NOMO-1 (cell line): Measurements from ENCODE around the gene ZFP1.
"Not testable (repeated sequence)": the region's sequence is repeated elsewhere in the genome, so short reads cannot be mapped to it uniquely, and the experiment has no call there.

Experiments used
- DNase-seq, 2 experiments: peaks; one replicate each; lab custom pipeline; 2025; ENCODE audit not compliant: unreplicated experiment in 2 of 2; lab: John Stamatoyannopoulos, UW

The ZFP1 gene

DNA sequence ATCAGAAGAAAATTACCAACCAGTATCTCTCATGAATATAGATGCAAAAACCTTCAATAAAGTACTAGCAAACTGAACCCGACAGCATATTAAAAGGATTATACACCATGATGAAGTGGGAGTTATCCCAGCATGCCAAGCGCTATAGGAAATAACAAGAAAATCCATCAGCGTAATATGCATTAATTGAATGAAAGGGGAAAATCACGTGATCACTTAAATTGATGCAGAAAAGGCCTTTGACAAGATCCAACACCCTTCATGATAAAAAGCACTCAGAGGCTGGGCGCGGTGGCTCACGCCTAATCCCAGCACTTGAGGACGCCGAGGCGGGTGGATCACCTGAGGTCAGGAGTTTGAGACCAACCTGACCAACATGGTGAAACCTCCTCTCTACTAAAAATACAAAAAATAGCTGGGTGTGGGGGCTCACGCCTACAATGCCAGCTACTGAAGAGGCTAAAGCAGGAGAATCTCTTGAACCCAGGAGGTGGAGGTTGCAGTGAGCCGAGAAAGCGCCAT lies 53.8 kb downstream of the ZFP1 start:
- DNase-seq = no peak

DNA sequence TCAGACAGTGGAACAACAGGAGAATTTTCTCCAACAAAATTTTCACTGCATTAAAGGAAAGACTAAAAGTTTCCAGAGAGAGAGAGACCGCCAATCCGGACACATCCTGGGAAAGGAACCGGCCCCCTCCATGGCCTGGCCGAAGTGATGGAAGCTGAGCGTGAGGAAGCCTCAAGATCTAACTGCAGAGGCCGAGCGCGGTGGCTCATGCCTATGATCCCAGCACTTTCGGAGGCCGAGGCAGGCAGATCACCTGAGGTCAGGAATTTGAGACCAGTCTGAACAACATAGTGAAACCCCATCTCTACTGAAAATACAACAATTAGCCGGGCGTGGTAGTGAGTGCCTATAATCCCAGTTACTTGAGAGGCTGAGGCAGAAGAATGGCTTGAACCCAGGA lies 54.8 kb downstream of the ZFP1 start:
- DNase-seq = no peak

DNA sequence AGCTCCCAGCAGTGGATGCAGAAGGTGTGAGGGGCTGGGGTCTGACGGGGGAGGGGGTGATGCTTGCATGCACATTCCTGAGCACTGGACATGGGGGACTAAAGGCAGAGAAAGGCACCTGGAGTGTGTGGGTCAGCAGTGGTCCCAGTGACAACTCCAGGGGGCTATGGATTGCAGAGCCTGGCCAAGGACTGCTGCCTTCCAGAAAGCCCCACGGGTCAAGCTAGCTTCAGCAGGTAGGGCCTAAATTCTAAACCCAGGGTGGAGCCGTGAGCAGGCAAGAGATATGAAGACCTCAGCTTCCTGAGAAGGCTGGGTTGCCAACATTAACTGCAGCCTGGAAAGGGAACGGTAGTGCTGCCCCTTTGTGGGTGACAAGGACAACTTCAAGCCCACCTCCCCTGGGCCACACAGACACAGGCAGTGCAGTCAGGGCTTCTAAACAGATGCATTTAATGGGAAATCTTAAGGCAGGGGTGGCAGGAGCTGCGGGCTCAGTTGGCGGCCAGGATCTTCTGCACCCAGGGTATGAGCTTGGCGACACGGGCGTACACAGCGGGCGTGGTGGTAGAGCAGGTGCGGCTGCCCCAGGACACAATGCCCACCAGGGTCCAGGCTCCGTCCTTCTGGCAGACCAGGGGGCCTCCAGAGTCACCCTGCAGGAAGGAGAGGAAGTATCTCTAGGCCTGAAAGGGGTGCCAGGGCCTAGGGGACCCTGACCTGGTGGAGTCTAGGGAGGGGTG lies 55.5 kb downstream of the ZFP1 start:
- no peak for DNase-seq

DNA sequence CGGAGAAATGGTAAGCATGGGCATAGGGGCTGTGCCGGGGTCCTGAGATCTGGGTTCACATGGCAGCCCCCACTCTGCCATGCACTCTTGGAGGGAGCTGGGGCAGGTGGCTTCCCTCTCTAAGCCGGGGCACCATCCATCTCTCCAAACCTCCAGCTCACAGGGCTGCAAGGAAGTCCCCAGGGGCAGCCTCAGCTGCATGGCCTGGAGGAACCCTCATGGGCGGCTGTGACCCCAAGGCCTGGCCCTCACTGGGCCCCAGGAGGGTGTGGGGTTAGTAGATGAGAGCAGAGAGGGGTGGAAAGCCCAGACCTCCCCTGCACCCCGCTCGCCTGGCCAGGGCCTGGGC lies 56.1 kb downstream of the ZFP1 start:
- DNase-seq = no peak

DNA sequence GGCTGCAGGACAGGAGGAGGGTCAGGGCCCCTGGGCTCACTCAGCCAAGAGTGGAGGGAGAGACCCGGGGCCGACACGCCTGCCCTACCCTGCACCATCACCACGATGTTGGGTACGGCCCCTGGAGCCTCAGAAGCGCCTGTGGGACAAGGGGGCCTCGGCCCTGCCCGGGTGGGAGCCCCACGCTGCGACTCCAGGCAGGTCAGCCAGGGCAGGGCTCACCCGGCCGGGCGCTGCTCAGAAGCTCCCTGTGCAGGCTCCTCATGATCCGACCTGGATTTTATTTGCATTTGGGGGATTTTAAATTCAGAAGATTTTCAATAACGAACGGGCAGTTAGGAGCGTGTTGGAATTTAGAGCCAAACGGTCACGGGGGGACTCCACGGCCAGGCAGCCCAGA lies 56.6 kb downstream of the ZFP1 start:
- DNase-seq = not testable (repeated sequence)

DNA sequence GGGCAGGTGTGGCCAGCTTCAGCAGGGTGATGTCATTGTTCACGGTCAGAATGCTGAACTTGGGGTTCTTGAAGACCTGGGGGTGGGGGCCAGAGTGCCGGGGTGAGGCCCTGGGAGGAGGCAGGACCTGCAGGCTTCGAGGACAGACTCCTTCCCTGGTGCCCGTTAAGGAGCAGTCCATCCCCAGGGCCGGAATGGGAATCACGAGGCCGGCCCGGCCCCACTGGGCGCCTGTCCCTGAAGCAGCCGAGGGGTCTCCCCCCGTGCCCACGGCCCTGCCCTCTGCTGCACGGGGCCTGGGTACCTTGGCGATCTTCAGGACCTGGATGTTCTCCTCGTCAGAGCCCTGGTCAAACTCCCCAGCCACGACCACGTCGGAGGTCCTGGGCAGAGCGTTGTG lies 57.1 kb downstream of the ZFP1 start:
- not testable (repeated sequence) for DNase-seq

DNA sequence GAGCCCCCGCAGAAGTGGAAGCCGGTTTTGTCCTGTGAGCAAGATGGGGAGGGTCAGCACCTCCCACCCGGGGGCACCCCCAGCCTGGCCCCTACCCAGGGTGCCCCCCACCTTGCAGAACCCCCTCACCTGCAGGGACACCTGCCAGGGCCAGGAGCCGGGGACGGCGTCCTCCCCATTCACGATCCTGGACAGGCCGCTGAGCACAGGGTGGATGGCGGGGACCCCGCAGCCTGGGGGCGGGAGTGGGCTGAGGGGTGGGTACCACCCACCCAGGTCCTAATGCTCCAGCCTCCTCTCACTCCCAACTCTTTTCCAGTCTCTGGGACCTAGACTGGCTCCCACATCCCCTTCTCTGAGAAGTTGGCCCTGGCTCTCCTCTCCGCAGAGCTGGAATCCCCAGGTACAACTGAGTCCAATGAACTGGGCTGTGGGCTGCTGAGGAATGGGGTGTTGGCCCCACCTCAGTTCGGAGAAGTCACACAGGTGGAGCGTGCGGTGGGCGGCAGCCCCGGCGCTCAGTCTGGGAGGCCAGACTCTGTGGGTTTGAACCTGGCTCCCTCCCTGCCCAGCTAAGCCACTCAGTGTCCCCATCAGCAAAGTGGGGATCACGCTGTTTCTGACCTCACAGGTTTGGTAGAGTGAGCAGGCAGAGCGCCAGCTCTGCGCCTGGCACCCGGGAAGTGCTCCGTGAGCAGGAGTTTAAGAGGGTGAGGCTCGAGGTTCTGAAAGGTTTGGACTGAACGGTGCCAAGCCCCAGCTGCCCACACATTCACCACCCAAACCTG lies 57.8 kb downstream of the ZFP1 start:
- not testable (repeated sequence) for DNase-seq

DNA sequence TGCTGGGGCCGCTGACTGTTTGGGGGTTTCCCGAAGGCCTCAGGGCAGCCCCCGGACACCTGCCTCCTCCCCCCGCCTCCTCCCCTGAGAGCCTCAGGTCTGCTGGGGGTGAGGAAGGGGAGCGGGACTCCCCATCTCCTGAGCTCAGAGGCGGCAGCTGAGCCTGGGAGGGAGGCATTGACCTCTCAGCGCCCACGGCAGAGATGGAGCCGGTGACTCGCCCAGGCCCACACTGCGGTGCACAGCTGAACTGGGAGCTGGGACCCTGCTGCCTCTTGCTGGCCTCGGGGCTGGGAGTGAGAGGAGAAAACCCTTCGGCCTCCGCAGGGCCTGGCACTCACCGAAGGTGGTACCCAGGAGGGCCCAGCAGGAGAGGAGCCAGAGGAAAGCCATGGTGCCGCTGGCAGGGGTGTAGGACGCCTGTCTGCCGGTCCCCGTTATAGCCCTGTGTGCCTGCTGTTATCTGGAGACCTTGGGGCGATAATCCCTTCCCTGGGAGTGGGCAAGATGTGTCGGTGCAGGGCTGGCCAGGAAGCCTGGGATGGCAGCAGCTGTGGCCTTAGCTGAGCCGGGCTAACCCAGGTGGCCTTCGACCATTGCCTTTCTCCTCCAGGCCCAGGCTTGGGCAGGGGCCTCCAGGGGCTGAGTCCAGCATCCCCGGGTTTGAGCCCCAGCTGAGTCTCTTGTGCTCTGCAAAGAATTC lies 58.6 kb downstream of the ZFP1 start, which contains the start of gene CTRB2:
TSS of gene CTRB2 (minus strand) at position 413 of the 703 bp plus-strand sequence. CDS start at position 393, 20 bp downstream.
- no peak for DNase-seq

DNA sequence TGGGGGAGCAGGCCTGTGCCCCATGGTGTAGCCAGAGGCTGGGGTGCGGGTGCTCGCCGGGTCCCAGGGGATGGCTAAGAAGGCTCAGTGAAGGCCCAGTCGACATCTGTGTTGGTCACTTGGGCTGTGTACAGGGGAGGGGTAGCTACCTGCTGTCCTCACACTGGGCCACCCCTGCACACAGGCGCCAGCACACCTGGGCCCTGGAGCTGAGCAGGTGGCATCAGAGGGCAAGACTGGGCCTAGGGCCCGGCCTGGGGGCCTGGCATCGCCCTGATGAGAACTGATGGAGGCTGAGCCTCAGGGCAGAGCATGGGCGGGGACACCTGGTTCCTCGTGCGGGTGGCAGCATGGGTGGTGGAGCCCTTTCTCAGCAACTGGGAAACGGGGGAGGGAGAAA lies 59.5 kb downstream of the ZFP1 start:
- no peak for DNase-seq

DNA sequence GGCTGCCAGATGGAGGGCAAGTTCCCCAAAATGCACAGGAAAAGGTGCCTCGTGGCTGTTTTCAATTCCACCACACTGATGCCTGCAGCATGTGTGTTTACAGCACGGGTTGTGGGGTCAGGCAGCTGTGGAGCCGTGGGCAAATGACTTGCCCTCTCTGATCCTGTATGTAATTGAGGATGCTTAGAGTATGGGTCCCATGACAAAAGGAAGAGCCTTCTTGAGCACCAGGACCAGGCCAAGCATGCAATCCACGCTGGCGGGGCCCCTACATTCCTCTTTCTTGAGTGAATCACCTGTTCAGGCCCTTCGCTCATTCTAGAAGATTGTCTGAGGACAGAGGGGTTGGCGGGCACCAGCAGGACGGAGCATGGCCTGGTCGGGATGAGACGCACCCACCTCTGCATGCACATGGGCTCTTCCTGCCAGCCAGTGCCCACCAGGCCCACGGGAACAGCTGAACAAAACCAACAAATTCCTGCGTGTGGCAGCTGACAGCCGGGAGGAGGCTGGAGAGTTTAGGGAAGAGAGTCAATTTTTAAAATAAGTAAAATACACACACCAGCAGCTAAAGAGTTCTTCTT lies 60.0 kb downstream of the ZFP1 start:
- no peak for DNase-seq

DNA sequence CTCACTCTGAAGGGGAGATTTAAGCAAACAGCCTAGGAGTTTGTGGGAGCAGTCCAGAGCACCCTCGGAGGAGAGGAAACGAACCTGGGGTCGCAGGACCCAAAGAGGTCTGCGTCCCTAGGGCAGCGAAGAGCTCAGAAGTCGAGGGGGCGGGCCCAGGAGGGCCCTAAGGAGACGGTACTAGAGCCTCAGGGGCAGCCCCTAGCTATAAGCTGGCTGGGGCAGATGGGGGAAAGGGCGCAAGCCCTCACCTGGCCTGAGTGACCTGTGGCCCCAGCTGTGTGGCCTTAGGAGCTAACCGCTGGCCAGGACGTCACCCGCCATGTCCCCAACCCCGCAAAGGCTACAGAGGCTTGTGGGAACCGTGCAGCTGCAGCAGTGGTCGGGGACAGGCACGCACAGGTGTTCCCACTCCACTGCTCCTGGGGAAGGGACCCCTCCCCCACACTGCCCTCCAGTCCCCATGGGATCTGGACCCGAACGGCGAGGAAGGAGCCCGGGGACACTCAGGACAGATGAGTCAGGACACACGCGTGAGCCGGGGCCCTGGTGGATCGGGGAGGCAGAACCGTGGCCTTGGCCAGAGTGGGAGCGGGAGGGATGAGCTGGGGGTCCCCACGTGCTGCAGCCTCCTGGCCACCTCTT lies 60.7 kb downstream of the ZFP1 start:
- DNase-seq = no peak

DNA sequence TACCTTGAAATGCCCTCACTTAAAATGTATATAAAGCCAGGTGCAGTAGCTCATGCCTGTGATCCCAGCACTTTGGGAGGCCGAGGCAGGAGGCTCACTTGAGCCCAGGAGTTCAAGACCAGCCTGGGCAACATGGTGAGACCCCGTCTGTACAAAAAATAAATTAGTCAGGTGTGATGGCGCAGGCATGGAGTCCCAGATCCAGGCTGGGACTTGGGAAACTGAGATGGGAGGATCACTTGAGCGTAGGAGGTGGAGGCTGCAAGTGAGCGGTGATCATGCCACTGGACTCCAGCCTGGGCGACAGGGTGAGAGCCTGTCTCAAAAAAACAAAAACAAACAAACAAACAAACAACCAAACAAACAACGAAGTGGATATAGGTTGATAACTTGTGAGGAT lies 61.2 kb downstream of the ZFP1 start:
- not testable (repeated sequence) for DNase-seq

DNA sequence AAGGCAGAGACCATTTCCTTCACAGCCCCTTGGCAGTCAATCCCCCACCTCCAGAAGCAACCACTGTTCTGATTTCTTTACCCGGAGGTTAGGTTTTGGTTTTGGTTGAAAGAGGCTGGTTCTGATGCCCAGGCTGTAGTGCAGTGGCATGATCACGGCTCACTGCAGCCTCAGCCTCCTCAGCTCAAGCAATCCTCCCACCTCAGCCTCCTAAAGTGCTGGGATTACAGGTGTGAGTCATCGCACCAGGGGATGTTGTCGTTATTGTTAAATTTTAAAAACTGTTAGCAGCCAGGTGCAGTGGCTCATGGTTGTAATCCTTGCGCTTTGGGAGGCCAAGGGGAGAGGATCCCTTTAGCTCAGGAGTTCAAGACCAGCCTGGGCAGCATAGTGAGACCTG lies 61.6 kb downstream of the ZFP1 start:
- DNase-seq = no peak

DNA sequence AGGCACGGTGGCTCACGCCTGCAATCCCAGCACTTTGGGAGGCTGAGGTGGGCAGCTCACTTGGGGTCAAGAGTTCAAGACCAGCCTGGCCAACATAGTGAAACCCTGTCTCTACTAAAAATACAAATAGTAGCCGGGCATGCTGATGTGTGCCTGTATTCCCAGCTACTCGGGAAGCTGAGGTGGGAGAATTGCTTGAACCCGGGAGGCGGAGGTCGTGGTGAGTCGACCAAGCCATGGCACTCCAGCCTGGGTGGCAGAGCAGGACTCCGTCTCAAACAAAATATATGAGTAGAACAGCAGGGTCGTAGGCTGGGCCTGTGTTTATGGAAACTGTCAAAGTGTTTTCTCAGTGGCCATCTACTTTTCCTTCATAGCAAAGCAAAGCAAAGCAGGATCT lies 63.0 kb downstream of the ZFP1 start:
- DNase-seq = not testable (repeated sequence)

DNA sequence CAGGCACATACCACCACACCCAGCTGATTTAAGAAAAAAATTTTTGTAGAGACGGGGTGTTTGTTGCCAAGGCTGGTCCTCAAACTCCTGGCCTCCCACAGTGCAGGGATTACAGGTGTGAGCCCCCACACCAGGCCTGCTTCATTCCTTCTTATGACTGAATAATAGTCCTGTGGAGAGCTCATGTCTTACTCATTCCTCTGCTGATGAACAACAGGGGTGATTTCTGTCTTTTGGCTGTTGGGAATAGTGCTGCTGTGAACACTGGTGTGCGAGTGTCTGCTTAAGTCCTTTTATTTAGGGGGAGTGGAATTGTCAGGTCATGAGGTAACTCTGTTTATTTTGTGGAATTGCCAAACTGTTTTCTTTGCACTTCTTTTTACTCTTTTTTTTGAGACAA lies 67.8 kb downstream of the ZFP1 start:
- DNase-seq = no peak

DNA sequence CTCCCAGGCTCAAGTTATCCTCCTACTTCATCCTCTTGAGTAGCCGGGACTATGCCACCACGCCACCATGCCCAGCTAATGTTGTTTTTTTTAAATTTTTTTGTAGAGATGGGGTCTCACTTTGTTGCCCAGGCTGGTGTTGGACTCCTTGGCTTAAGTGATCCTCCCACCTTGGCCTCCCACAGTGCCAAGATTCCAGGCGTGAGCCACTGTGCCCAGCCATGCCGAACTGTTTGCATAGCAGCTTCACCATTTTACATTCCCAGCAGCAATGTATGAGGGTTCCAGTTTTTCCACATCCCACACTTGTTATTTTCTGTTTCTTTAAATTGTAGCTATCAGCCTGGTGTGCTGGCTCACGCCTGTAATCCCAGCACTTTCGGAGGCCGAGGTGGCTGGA lies 68.3 kb downstream of the ZFP1 start:
- DNase-seq = no peak

DNA sequence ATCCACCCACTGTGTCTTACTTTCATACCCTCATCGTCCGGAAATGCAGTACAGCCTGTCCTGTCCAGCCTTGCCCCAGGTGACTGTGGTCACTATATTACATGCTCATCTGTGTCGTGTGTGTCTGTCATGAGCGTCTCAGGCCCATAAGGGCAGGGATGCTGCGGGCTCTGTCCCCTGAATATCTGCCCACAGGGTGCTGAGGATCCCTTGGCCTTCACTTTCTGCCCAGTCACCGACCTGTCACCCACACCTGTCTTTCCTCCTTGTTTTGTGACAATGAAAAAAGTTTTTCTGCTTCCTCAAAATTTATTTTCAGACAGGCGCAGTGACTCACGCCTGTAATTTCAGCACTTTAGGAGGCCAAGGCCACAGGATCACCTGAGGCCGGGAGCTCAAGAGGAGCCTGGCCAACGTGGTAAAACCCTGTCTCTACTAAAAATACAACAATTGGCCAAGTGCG lies 69.1 kb downstream of the ZFP1 start:
- DNase-seq = peak; percentile 26 to 34

DNA sequence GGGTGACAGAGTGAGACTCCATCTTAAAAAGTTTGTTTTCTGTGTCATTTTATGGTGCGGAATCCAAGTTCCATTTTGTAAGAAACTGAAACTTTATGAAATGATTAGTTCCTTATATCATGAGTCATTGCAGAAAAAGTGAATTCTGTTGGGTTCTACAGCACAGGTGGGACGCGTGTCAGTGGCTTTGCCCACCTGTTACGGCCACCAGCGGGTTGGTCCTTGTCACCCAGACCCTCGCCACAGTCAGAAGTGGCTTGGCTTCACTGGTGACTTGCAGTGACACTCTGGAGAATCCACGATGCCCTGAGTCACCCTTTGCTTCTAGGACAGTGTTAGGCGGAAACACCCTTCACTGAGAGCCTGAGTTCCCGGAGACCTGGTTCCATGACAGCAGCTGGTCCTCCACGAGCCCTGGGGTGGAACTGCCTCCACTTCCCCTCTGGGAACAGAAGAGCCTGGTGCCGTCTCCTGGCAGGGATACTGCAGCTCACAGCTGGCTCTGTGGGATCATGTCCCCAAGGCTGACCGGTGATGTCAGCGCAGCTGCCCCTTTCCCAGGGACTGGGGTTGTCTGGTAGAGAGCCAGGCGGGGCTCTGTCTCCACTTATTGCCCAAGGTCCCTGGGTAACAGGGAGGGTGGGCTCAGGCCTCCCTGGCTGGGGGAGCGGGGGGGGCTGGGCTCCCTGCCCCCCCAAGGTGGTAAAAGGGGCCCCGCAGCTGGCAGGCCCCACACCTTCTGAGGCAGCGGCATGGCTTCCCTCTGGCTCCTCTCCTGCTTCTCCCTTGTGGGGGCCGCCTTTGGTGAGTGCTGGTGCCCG lies 70.1 kb downstream of the ZFP1 start, which contains the start of gene CTRB1:
TSS of gene CTRB1 (plus strand) at position 733 of the 821 bp plus-strand sequence. CDS start at position 753, 20 bp downstream.
- DNase-seq = no peak

DNA sequence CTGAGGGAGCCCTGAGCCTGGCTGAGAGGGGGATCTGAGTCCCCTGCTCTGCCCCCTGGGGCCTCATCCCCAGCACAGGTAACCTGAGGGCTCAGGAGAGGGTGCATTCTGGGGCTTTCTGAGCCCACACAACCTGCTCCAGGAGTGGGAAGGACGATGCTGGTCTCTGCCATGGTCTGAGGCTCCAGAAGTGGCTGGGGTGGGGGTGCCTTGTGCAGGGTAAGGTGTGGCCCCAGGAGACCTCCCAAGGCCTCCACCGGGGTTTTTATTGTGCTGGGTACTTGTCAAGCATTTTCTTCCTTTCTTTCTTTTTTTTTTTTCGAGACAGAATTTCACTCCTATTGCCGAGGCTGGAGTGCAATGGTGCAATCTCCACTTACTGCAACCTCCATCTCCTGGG lies 70.8 kb downstream of the ZFP1 start:
- DNase-seq = no peak
